Astrocyte (in vitro differentiated cells and primary cell): ENCODE data around the gene CRADD.

Experiments
- CTCF ChIP-seq: IDR thresholded peaks from 2 replicates; pipeline ENCODE4 v1.5.1; 2011; ENCODE audit warnings: low read depth, mild to moderate bottlenecking, inconsistent platforms, low read length, moderate library complexity; ENCODE audit not compliant: insufficient read depth
- EZH2 ChIP-seq: IDR thresholded peaks from 2 replicates; pipeline ENCODE4 v1.6.1; 2012; ENCODE audit warnings: mild to moderate bottlenecking, low read length, inconsistent platforms; ENCODE audit not compliant: insufficient read depth

- no peak for TF ChIP-seq CTCF
- TF ChIP-seq EZH2, result no peak
Observed at GRCh38 chr12:93743229-93743998, 66.2 kb downstream of the CRADD start.
